AG20443 (cell line): Measurements from ENCODE around the gene CHTF18.
"Not testable (repeated sequence)": the region's sequence is repeated elsewhere in the genome, so short reads cannot be mapped to it uniquely, and the experiment has no call there.

Source experiments
- DNase-seq: peaks from one replicate; pipeline ENCODE4 v3.0.0; 2012; ENCODE audit warnings: low spot score, mixed read lengths

Gene CHTF18

DNA sequence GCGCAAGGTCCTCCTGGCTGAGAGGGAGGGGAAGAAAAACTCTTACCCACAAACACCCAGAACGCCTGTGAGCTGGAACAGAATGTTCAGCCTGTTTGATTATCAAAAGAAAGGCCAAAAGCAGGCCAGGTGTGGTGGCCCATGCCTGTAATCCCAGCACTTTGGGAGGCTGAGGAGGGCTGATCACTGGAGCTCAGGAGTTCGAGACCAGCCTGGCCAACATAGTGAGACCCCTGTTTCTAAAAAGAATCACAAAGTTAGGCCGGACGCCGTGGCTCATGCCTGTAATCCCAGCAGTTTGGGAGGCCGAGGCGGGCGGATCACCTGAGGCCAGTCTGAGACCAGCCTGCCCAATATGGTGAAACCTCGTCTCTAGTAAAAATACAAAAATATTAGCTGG, 12.1 kb upstream of the CHTF18 start:
- DNase-seq: not testable (repeated sequence)

DNA sequence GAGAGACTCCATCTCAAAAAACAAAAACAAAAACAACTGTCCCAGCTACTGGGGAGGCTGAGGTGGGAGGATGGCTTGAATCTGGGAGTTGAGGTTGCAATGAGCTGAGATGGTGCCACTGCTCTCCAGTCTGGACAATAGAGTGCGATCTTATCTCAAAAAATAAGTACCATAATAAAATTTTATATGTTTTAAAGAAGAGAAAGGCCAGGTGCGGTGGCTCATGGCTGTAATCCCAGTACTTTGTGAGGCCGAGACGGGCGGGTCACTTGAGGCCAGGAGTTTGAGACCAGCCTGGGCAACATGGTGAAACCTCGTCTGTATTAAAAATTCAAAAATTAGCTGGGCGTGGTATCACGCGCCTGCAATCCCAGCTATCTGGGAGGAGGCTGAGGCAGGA, 11.6 kb upstream of the CHTF18 start:
- no peak for DNase-seq

GRCh38 chr16:777826-778225, 10.6 kb upstream of the CHTF18 start:
- no peak for DNase-seq

DNA sequence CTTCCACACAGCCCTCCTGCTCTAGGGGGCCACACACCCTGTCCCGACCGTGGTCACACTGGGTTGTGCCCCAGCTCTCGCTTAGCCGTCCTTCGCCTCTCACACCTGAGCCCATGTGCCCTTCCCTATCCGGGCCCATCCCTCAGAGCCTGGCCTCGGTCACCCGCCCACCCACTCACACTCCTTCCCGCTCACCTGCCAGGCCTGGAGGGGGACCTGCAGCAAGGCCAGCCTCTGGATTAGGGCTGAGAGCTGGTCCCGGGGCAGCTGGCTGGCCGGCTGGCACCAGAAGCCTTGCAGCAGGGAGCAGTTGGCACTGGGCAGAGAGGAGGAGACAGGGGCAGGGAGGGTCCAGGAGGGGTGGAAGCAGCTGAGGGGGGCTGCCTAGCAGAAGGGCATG, 10.0 kb upstream of the CHTF18 start:
- DNase-seq: no peak

GRCh38 chr16:778909-779527, 9.4 kb upstream of the CHTF18 start:
- DNase-seq: no peak

DNA sequence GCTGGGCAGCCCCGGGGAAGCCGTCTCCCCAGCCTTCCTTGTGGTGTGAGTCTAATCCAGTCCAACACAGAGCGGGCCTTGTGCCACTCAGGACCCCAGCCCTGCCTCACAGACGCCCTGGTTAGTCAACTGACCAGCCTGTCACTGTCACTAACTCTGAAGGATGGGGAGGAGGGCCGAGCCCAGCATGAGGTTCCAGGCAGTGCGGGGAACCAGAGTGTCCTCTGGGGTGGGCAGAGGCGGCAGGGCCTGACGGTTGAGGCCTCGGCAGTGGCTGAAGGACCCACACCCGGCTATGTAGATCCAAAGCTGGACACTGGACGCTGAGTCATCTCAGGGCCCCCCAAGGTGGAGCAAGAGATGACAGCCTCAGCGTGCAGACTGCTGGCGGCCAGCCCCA, 8.9 kb upstream of the CHTF18 start:
- DNase-seq: no peak

GRCh38 chr16:780296-780695, 8.1 kb upstream of the CHTF18 start:
- DNase-seq: no peak

DNA sequence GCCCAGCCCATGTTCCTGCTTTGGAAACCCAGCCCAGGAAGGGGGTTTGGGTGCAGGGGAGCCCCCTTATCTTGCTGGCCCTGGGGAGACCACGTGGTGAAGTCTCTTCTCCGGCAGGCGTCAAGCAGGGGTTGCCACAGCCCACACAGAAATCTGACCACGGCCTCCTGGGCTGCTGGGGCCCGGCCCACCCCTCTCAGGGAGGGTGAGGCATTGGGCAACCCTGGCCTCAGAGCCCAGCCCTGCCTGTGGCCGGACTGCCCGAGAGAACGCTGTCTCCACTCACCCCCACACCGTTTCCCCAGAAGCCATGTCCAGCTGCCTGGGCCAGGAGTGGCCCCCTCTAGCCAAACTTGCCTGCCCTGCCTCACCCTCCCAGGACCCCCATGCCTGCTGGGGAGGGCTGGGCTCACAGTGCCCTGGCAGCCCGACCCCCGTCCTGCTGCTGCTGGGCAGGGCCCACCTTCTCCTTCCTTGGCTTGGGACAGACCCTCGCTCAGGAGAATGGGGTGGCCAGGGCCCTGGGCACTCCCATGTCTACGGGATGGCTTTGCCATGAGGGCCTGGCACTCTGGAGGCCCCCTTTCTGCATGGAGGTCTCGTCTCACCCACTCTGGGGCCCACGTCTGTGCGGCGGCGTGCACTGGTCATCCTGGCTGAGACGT, 6.9 kb upstream of the CHTF18 start:
- no peak for DNase-seq

GRCh38 chr16:782258-782657, 6.2 kb upstream of the CHTF18 start:
- no peak for DNase-seq

GRCh38 chr16:782766-783403, 5.5 kb upstream of the CHTF18 start:
- DNase-seq: no peak

GRCh38 chr16:783404-784161, 4.8 kb upstream of the CHTF18 start:
- DNase-seq: peak; percentile 31

GRCh38 chr16:784431-784830, 4.0 kb upstream of the CHTF18 start:
- no peak for DNase-seq

GRCh38 chr16:785563-786535, 2.6 kb upstream of the CHTF18 start:
- peak; percentile 79 for DNase-seq

GRCh38 chr16:787321-787966, 976 bp upstream of the CHTF18 start:
- no peak for DNase-seq

- no peak for DNase-seq
Measured at GRCh38 chr16:787978-788398, 432 bp upstream of the CHTF18 start, which contains the start of gene RPUSD1. Gene RPUSD1 (minus strand): TSS chr16:788381. CDS start chr16:787737, 644 bp downstream.

DNA sequence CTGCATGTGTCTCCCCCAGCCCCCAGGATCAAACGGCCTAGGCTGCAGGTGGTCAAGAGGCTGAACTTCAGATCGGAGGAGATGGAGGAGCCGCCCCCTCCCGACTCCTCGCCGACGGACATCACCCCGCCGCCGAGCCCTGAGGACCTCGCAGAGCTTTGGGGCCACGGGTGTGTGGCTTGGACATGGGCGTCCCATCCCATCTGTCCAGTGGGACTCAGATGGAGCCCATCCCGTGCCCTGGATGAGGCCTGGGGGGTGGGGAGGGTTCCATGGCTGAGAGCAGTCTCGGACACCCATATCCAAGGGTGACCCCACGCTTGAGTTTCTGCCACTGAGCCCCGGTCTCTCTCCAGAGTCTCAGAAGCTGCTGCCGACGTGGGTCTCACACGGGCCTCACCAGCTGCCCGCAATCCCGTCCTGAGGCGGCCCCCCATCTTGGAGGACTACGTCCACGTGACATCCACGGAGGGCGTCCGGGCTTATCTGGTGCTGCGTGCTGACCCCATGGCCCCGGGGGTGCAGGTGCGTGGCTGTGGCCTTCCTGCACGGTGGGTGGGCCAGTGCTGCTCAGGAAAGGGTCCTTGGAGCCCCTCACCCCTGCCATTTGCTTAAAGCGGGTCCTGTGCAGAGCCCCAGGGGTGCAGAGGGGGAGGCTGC, 901 bp downstream of the CHTF18 start:
- no peak for DNase-seq

- no peak for DNase-seq
Measured at GRCh38 chr16:790086-790485, 1.7 kb downstream of the CHTF18 start.

GRCh38 chr16:791131-791530, 2.7 kb downstream of the CHTF18 start:
- DNase-seq: no peak

GRCh38 chr16:792221-792995, 4.0 kb downstream of the CHTF18 start:
- DNase-seq: no peak

DNA sequence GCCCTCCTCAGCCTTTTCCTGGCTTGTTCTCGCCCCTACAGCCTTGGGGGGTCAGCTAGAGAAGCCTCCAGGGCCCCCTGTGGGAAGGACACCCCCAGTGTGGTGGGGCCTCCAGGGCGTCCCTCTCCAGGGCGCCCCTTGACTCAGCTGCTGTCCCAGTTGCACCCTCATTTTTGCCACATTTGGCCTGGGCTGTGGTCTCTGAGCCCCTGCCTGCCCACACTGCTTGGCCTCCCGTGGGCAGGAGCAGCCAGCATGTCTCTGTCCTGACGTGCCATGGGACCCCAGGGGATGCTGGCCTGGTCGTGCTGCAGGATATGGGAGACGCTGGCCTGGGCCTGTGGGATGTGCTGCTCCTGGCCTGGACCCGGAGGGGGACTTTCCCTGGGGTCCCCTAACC, 5.0 kb downstream of the CHTF18 start:
- DNase-seq: no peak
